PC-3 (cell line): Measurements from ENCODE around the gene CCDC83. TPM values are rescaled to one million over a fixed set of nuclear protein-coding genes. Genes with fewer than 3 reads are reported as not detected.

ENCODE experiments used
- ATAC-seq: fragments of 200-7000 bp; cut with Tn5 transposase; 2 replicates; pipeline ENCODE4 v1.9.1; 2020; ENCODE audit warnings: mild to moderate bottlenecking, moderate library complexity
- BruUV-seq: library from RNA; stranded (reverse); fragments of 400-500 nt; replicated peaks from 2 replicates; lab custom pipeline; 2021; lab: Mats Ljungman, UMichigan
- CTCF ChIA-PET: fragments of 300-600 bp; sonication (Branson Sonifier 250); formaldehyde crosslinking; loops from one replicate; lab custom pipeline; 2022; ENCODE audit warnings: antibody characterized with exemption; lab: Charles Lee
- POLR2A ChIA-PET: fragments of 300-600 bp; sonication (Branson Sonifier 250); formaldehyde crosslinking; loops from one replicate; lab custom pipeline; 2022; ENCODE audit warnings: antibody characterized with exemption; ENCODE audit not compliant: unreplicated experiment; lab: Charles Lee
- DNase-seq: peaks from one replicate; pipeline ENCODE4 v3.0.0-alpha.2; 2015
- H2AFZ ChIP-seq: fragments of 300-600 bp; sonication (generic); 2 replicates; pipeline ENCODE4 v1.6.0; 2016; ENCODE audit warnings: antibody characterized with exemption, low read length
- H3F3A ChIP-seq: fragments of 300-600 bp; sonication (generic); one replicate; pipeline ENCODE4 v1.6.0; 2017; ENCODE audit warnings: antibody characterized with exemption, low read length, control low read depth, mild to moderate bottlenecking; ENCODE audit not compliant: unreplicated experiment
- H3K27ac ChIP-seq: fragments of 300-600 bp; sonication (generic); 2 replicates; pipeline ENCODE4 v1.5.1; 2016; ENCODE audit warnings: mild to moderate bottlenecking, low read length
- H3K27me3 ChIP-seq: fragments of 300-600 bp; sonication (generic); 2 replicates; pipeline ENCODE4 v1.6.1; 2016; ENCODE audit warnings: low read length, mixed read lengths
- H3K36me3 ChIP-seq: fragments of 300-600 bp; sonication (generic); 2 replicates; pipeline ENCODE4 v1.6.1; 2016; ENCODE audit warnings: low read depth, mixed run types, low read length, mixed read lengths
- H3K4me1 ChIP-seq: fragments of 300-600 bp; sonication (generic); 2 replicates; pipeline ENCODE4 v1.5.1; 2016; ENCODE audit warnings: low read length; ENCODE audit not compliant: insufficient read depth
- H3K4me2 ChIP-seq: fragments of 300-600 bp; sonication (generic); 2 replicates; pipeline ENCODE4 v1.6.0; 2016; ENCODE audit warnings: low read length
- H3K4me3 ChIP-seq: fragments of 300-600 bp; sonication (generic); 2 replicates; pipeline ENCODE4 v1.5.1; 2016; ENCODE audit warnings: mild to moderate bottlenecking, low read length, mixed read lengths
- H3K79me2 ChIP-seq: fragments of 300-600 bp; sonication (generic); 2 replicates; pipeline ENCODE4 v1.6.1; 2017; ENCODE audit warnings: low read length, mixed read lengths
- H3K9ac ChIP-seq: fragments of 300-600 bp; sonication (generic); 2 replicates; pipeline ENCODE4 v1.6.0; 2016; ENCODE audit warnings: mild to moderate bottlenecking, low read length
- H3K9me2 ChIP-seq: fragments of 300-600 bp; sonication (generic); replicated peaks from 2 replicates; pipeline ENCODE4 v1.6.1; 2016; ENCODE audit warnings: mixed run types, low read length, mixed read lengths
- H3K9me3 ChIP-seq: fragments of 300-600 bp; sonication (generic); 2 replicates; pipeline ENCODE4 v1.6.1; 2016; ENCODE audit warnings: low read length, mixed read lengths
- H4K20me1 ChIP-seq: fragments of 300-600 bp; sonication (generic); 2 replicates; pipeline ENCODE4 v1.6.1; 2016; ENCODE audit warnings: low read length, mixed read lengths
- CTCF ChIP-seq: fragments of 300-600 bp; sonication (generic); conservative IDR thresholded peaks from 2 replicates; pipeline ENCODE4 v1.5.1; 2017; ENCODE audit warnings: antibody characterized with exemption, low read depth, mild to moderate bottlenecking, low read length
- EZH2 ChIP-seq: fragments of 300-600 bp; sonication (generic); IDR thresholded peaks from one replicate; pipeline ENCODE4 v1.6.1; 2017; ENCODE audit warnings: antibody characterized with exemption, mild to moderate bottlenecking, low read length; ENCODE audit not compliant: unreplicated experiment
- EZH2phosphoT487 ChIP-seq: fragments of 300-600 bp; sonication (generic); IDR thresholded peaks from 2 replicates; pipeline ENCODE4 v1.6.1; 2018; ENCODE audit warnings: mild to moderate bottlenecking, antibody characterized with exemption, low read length, borderline replicate concordance
- intact Hi-C: fragments of 100-400 bp; cut with micrococcal nuclease; formaldehyde crosslinking; loops from 2 replicates; pipeline ENCODE4 v1.9.0; 2023
- total RNA-seq: library from RNA; depleted of rRNA; stranded (reverse); fragments of >200 nt; gene quantifications from 2 replicates; pipeline ENCODE4 v1.2.3, GENCODE V29; 2014

The CCDC83 gene
- total RNA-seq, 1 experiment from 2014 or later: 0.22 TPM

GRCh38 chr11:85903811-85904210 lies 48.6 kb downstream of the CCDC83 start:
- no peak for TF ChIP-seq EZH2phosphoT487
- TF ChIP-seq EZH2: no peak
- TF ChIP-seq CTCF: no peak
- Histone ChIP-seq H3F3A (no peaks in the 10 kb centered on the region), H4K20me1 (no peaks in the 10 kb centered on the region), H3K9ac (no peak overlapping the region), H2AFZ (no peak overlapping the region), H3K27me3 (no peaks in the 10 kb centered on the region), H3K9me3 (no peaks in the 10 kb centered on the region), H3K9me2 (no peaks in the 10 kb centered on the region), H3K4me2 (no peak overlapping the region), H3K4me1 (no peaks in the 10 kb centered on the region), H3K79me2 (no peaks in the 10 kb centered on the region), H3K4me3 (no peak overlapping the region), H3K27ac (no peak overlapping the region), H3K36me3 (no peaks in the 10 kb centered on the region)
- BruUV-seq: no TSS peak
- ChIA-PET POLR2A (no interaction called here), CTCF (no interaction called here)
- ATAC-seq (no peak), DNase-seq (no peak)
- intact Hi-C loops: no loop called here

- POLR2A ChIA-PET: no interaction called here
- ATAC-seq: no peak; the same call in 1 of the 2 replicates
Measured at GRCh38 chr11:85912414-85912813, 57.2 kb downstream of the CCDC83 start.

More at GRCh38 chr11:85912414-85912813, 57.2 kb downstream of the CCDC83 start:
- Histone ChIP-seq H3K9ac (no peak overlapping the region), H2AFZ (no peak overlapping the region), H3K4me3 (no peak overlapping the region), H3K4me2 (no peak overlapping the region), H3K9me2 (0 out of 2 replicates have a peak, but pooled peaks cover 7% of the 10 kb centered on the region), H3K9me3 (no peaks in the 10 kb centered on the region), H3K4me1 (no peaks in the 10 kb centered on the region), H3F3A (no peaks in the 10 kb centered on the region), H3K79me2 (no peaks in the 10 kb centered on the region), H3K27ac (no peak overlapping the region), H3K36me3 (no peaks in the 10 kb centered on the region), H3K27me3 (no peaks in the 10 kb centered on the region), H4K20me1 (no peaks in the 10 kb centered on the region)
- intact Hi-C loops: no loop called here
- no peak for TF ChIP-seq EZH2phosphoT487
- no peak for TF ChIP-seq CTCF
- no peak for TF ChIP-seq EZH2
- no peak for DNase-seq
- BruUV-seq: no TSS peak
- CTCF ChIA-PET: no interaction called here
